ENCODE measurements around the gene ACP1.

DNA sequence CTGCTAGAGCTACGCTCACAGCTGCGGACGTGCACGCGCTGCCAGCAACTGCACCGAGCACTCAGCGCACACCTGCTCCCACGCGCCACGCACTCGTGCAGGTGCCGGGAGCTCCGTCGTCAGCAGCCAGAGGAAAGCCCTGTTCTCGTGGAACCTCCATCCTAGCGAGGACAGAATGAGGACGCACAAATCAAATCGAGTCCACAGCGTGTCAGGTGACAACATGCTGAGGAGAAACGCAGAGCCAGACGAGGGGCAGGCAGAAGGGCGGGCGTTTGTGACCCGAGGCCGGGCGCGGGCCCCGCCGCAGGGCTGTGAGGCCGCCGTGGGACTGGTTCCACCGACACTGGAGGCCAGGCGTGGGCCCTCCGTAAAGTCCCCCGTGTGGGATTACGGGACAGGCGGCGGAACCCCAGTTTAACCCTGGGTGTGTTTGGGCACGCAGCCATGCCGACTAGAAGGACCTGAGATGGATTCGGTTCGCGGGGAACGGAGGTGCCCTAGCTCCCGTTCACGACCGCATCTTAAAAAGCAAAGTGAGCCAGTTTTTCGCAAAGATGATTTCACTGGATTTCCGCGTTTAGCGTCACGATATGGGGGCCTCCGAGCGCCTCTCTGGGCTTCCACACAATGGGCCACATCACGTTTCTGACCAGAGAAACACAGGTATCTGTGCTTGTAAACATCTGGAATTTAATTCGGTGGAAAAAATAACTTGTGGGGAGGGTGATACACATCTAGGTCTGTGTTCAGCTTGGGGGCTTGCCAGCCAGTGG is 50.0 kb downstream of the ACP1 start:
- TF ChIP-seq CTCF (IDR thresholded peaks at IDR 0.05) (no peak), ZFX (IDR thresholded peaks at IDR 0.05; ENCODE audit: borderline replicate concordance) (no peak)

Measured in 22Rv1 (cell line).